ENCODE data around the gene SMOC1. TPM values are rescaled to one million over a fixed set of nuclear protein-coding genes. Genes with fewer than 3 reads are reported as not detected.

Gene SMOC1
- total RNA-seq, 1 donor from 2014 or later: 10.9 TPM

- TF ChIP-seq, protein P1, sequence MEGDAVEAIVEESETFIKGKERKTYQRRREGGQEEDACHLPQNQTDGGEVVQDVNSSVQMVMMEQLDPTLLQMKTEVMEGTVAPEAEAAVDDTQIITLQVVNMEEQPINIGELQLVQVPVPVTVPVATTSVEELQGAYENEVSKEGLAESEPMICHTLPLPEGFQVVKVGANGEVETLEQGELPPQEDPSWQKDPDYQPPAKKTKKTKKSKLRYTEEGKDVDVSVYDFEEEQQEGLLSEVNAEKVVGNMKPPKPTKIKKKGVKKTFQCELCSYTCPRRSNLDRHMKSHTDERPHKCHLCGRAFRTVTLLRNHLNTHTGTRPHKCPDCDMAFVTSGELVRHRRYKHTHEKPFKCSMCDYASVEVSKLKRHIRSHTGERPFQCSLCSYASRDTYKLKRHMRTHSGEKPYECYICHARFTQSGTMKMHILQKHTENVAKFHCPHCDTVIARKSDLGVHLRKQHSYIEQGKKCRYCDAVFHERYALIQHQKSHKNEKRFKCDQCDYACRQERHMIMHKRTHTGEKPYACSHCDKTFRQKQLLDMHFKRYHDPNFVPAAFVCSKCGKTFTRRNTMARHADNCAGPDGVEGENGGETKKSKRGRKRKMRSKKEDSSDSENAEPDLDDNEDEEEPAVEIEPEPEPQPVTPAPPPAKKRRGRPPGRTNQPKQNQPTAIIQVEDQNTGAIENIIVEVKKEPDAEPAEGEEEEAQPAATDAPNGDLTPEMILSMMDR (IDR thresholded peaks at IDR 0.05; ENCODE audit: unreplicated experiment): no peak
- Mint-ChIP-seq H3K4me3 (ENCODE audit: low read depth) (no peak overlapping the region), H3K4me1 (ENCODE audit: low read depth) (peaks cover 38% of the 10 kb centered on the region), H3K36me3 (ENCODE audit: insufficient read depth) (no peaks in the 10 kb centered on the region), H3K9me3 (ENCODE audit: low read depth) (no peaks in the 10 kb centered on the region), H3K27ac (no peak overlapping the region), H3K27me3 (no peaks in the 10 kb centered on the region)
- DNase-seq (ENCODE audit: low spot score, unreplicated experiment): no peak
Measured at GRCh38 chr14:70004791-70005190, 125.6 kb downstream of the SMOC1 start.

DNA sequence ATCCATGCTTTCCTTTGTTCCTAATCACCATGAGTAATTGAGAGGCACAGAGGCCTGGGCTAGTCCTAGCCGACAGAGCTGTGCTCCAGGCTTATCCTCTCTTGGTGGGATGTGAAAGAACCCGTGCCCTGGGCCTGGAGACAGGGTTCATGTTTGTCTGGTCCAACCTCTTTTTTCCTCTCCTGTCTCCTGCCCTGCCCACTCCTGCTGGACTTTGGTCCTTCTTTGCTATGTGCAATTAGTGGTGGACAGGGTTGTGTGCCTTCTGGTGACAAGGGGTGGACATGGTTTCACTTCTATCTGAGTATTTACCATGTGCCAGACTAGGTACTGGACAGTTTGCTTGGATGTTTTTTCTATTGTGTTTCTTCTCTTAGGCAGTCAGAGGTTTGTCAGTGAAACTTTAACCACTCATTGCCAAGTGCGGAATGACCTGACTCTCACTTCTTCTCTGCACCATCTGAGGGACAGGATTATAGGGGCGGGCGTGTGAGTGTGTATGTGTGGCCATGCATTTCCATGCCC, 126.1 kb downstream of the SMOC1 start:
- peak overlapping the region; percentile 9 for H3K27ac Mint-ChIP-seq
- H3K27me3 Mint-ChIP-seq: no peaks in the 10 kb centered on the region
- no peak for DNase-seq (ENCODE audit: low spot score, unreplicated experiment)
- no peaks in the 10 kb centered on the region for H3K36me3 Mint-ChIP-seq (ENCODE audit: insufficient read depth)
- H3K9me3 Mint-ChIP-seq (ENCODE audit: low read depth): no peaks in the 10 kb centered on the region
- TF ChIP-seq, protein P1 (IDR thresholded peaks at IDR 0.05; ENCODE audit: unreplicated experiment): no peak
- H3K4me1 Mint-ChIP-seq (ENCODE audit: low read depth): peaks cover 38% of the 10 kb centered on the region
- no peak overlapping the region for H3K4me3 Mint-ChIP-seq (ENCODE audit: low read depth)

DNA sequence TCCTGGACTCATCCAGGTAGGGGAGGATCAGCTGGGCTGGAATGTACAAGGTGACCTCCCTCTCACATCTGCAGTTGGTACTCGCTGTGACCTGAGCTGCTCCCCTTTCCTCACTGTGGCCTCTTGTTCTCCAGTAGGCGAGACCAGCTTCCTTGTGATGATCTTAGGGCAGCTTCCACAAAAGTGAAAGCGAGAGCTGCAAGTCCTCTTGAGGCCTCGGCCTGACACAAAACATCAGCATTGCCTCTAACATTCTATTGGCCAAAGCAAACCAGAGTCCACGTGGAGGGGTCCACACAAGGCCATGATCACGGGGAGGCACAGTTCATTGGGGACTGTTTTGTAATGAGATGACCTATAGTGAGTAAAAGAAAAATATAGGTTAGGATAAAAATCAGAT, 127.5 kb downstream of the SMOC1 start:
- TF ChIP-seq, protein P1 (IDR thresholded peaks at IDR 0.05; ENCODE audit: unreplicated experiment): no peak
- Mint-ChIP-seq H3K27me3 (no peaks in the 10 kb centered on the region), H3K9me3 (ENCODE audit: low read depth) (no peaks in the 10 kb centered on the region), H3K4me3 (ENCODE audit: low read depth) (no peak overlapping the region), H3K27ac (no peak overlapping the region), H3K36me3 (ENCODE audit: insufficient read depth) (no peaks in the 10 kb centered on the region), H3K4me1 (ENCODE audit: low read depth) (peaks cover 38% of the 10 kb centered on the region)
- DNase-seq (ENCODE audit: low spot score, unreplicated experiment): no peak

- no peaks in the 10 kb centered on the region for H3K27me3 Mint-ChIP-seq
- TF ChIP-seq, protein P1 (IDR thresholded peaks at IDR 0.05; ENCODE audit: unreplicated experiment): no peak
- H3K4me1 Mint-ChIP-seq (ENCODE audit: low read depth): peaks cover 26% of the 10 kb centered on the region
- H3K27ac Mint-ChIP-seq: peak overlapping the region; percentile 68
- H3K4me3 Mint-ChIP-seq (ENCODE audit: low read depth): no peak overlapping the region
- no peaks in the 10 kb centered on the region for H3K9me3 Mint-ChIP-seq (ENCODE audit: low read depth)
- DNase-seq (ENCODE audit: low spot score, unreplicated experiment): no peak
- no peaks in the 10 kb centered on the region for H3K36me3 Mint-ChIP-seq (ENCODE audit: insufficient read depth)
Measured at GRCh38 chr14:70008284-70009262, 129.4 kb downstream of the SMOC1 start.

- H3K4me3 Mint-ChIP-seq (ENCODE audit: low read depth): no peak overlapping the region
- H3K27ac Mint-ChIP-seq: no peak overlapping the region
- H3K4me1 Mint-ChIP-seq (ENCODE audit: low read depth): peaks cover 28% of the 10 kb centered on the region
- no peak for DNase-seq (ENCODE audit: low spot score, unreplicated experiment)
- no peaks in the 10 kb centered on the region for H3K36me3 Mint-ChIP-seq (ENCODE audit: insufficient read depth)
- TF ChIP-seq, protein P1 (IDR thresholded peaks at IDR 0.05; ENCODE audit: unreplicated experiment): no peak
- no peaks in the 10 kb centered on the region for H3K9me3 Mint-ChIP-seq (ENCODE audit: low read depth)
- no peaks in the 10 kb centered on the region for H3K27me3 Mint-ChIP-seq
Measured at GRCh38 chr14:70009961-70010360, 130.7 kb downstream of the SMOC1 start.

Data from progenitor cell of endocrine pancreas (in vitro differentiated cells).